Ovary (tissue), 3 donors: ENCODE data around the gene NLRC5.

Experiments used
- CTCF ChIP-seq, 3 donors: fragments of 450-650 bp in 2 of 3; fragments of 200-600 bp in 1 of 3; IDR thresholded peaks; one replicate each; pipeline versions ENCODE4 v1.5.1 to v1.8.0; 2016 to 2022; ENCODE audit warnings: antibody characterized with exemption in 3 of 3, mild to moderate bottlenecking in 1 of 3
- EP300 ChIP-seq: sonication (generic); formaldehyde crosslinking; IDR thresholded peaks from one replicate; pipeline ENCODE4 v1.6.1; 2017; ENCODE audit warnings: antibody characterized with exemption
- POLR2A ChIP-seq: fragments of 450-650 bp; IDR thresholded peaks from one replicate; pipeline ENCODE4 v1.6.1; 2017; ENCODE audit warnings: antibody characterized with exemption, mild to moderate bottlenecking, moderate library complexity
- donor health status: DM: no; HTN: no; CAD: no.

GRCh38 chr16:56987692-56988091 lies 1.7 kb upstream of the NLRC5 start:
- TF ChIP-seq CTCF (IDR thresholded peaks at IDR 0.05) (no peak), EP300 (no peak), POLR2A (no peak)
